A673 (cell line): ENCODE results near the gene GPRC5C.

Experiments
- CTCF ChIP-seq: fragments of 300-800, 200-600 bp; sonication (generic); conservative IDR thresholded peaks from 2 replicates; pipeline ENCODE4 v1.5.1; 2017; ENCODE audit warnings: low read depth, mild to moderate bottlenecking, antibody characterized with exemption, low read length, moderate library complexity, mixed read lengths
- EZH2 ChIP-seq: fragments of 200-600 bp; sonication (generic); IDR thresholded peaks from 2 replicates; pipeline ENCODE4 v1.6.1; 2017; ENCODE audit warnings: borderline replicate concordance, low read depth, mild to moderate bottlenecking, mixed read lengths, antibody characterized with exemption, low read length; ENCODE audit not compliant: poor library complexity, severe bottlenecking

GRCh38 chr17:74485022-74485743 is 53.3 kb downstream of the GPRC5C start:
- TF ChIP-seq EZH2 (no peak), CTCF (no peak)
